A549 treated with ZK216348 at 1 μM for 4 hours (cell line): ENCODE results near the gene GNGT2. TPM values are rescaled to one million over a fixed set of nuclear protein-coding genes. Genes with fewer than 3 reads are reported as not detected.

Experiments used
- total RNA-seq: library from RNA; stranded (reverse); fragments of 200-300 nt; extraction: Qiagen RNA extraction; gene quantifications from 5 replicates; pipeline ENCODE4 v1.2.3, GENCODE V29; 2022; ENCODE audit warnings: low read depth

The GNGT2 gene
- 0.69 to 1.5 TPM (median 0.85 TPM) in 5 replicates for total RNA-seq

DNA sequence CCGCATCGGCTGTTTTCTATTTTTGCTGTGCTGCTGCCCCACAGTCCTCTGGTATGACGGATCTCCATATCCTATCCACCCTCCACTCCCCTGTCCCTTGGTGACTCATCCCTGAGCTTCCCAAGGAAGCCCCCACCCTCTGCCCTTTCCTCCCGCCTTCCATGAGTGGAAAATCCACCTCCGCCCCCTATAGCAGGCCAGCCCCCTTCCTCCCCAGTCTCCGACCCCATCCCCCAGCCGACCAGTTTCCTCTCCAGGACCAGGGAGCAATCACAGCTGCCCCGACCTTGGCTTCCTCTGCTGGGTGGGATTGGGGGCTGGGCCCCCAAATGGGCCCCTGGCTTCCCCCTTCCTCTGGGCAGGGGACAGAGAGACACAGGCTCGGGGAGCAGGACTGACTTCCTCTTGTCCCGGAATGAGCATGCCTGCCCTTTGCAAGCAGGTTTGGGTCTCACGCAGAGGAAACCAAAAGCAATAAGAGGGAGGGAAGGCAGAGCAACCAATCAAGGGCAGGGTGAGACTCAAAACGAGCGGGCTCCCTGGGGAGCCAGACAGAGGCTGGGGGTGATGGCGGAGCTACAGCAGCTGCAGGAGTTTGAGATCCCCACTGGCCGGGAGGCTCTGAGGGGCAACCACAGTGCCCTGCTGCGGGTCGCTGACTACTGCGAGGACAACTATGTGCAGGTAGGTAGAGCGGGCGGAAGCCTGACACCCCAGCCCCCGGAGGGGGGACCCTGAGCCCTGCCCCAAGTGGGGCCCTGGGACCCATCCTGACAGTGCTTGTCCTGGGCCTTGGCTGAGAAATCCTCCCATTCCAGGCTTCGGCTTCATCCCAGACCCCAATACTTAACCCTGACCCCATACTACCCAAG, at the start of gene GNGT2, which contains the start of gene ABI3:
TSS of gene GNGT2 (minus strand) at position 417 of the 872 bp plus-strand sequence. CDS start 3,152 bp downstream, outside the sequence.
TSS of gene ABI3 (plus strand) at position 550 of the 872 bp plus-strand sequence. CDS start at position 568, 18 bp downstream.

GRCh38 chr17:49230636-49231562, 20.5 kb upstream of the GNGT2 start, which contains the start of gene PHOSPHO1:
TSS of gene PHOSPHO1 (minus strand) at chr17:49230787. CDS start at chr17:49226691, 4,096 bp downstream.

Other genes starting within 250 kb of the GNGT2 start
- 3.5 to 5.9 TPM (median 4.3 TPM) in 5 replicates for gene GIP, start 242.0 kb downstream of the GNGT2 start, total RNA-seq
- gene IGF2BP1, start 213.2 kb downstream of the GNGT2 start, total RNA-seq = 58.9 to 90.0 TPM (median 79.9 TPM) in 5 replicates
- 0.18 to 0.57 TPM (median 0.45 TPM) in 5 replicates for gene B4GALNT2, start 77.8 kb downstream of the GNGT2 start, total RNA-seq
- not detected in 5 replicates for gene ABI3, start 133 bp upstream of the GNGT2 start, total RNA-seq
- gene PHOSPHO1, start 20.2 kb upstream of the GNGT2 start, total RNA-seq = 0.33 to 0.97 TPM (median 0.42 TPM) in 5 replicates
- 6.9 to 10.6 TPM (median 7.7 TPM) in 5 replicates for gene ZNF652, start 151.7 kb upstream of the GNGT2 start, total RNA-seq
- gene PHB1, start 204.3 kb upstream of the GNGT2 start, total RNA-seq = 285 to 448 TPM (median 440 TPM) in 5 replicates